Activated CD8-positive, alpha-beta memory T cell treated with anti-CD3 and anti-CD28 coated beads for 36 hours (primary cell): Measurements from ENCODE around the gene HECW1. TPM values are rescaled to one million over a fixed set of nuclear protein-coding genes. Genes with fewer than 3 reads are reported as not detected.

Experiments used
- CTCF ChIA-PET: fragments of 350-600 bp; sonication (Branson Sonifier 250); formaldehyde crosslinking; loops from one replicate; lab custom pipeline; 2021; ENCODE audit warnings: antibody characterized with exemption; lab: Charles Lee
- POLR2A ChIA-PET: fragments of 350-600 bp; sonication (Branson Sonifier 250); formaldehyde crosslinking; loops from one replicate; lab custom pipeline; 2021; ENCODE audit warnings: antibody characterized with exemption; lab: Charles Lee
- total RNA-seq, 2 experiments: library from RNA; stranded (reverse); gene quantifications; one replicate each; pipeline ENCODE4 v1.2.3, GENCODE V29; 2021

HECW1 gene
- total RNA-seq, 2 experiments from 2014 or later, result not detected

DNA sequence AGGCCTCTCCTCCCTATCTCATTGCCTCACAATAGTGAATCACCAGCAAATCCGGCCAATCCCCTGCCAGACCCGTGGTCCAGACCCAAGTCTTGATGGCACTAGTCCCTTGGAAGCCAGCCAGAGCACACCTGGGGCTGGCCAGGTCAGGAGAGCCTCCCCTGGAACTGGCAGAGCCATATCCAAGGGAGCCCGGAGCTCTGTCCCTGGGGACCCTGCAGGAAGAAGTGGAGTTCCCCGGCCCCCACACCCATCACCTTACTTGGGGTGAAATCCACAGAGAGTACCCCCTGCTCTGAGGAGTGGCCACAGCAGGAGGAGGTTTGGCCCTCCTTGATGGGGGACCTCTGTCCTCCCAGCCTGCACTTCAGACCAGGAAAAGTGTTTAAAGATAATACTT, 122.5 kb downstream of the HECW1 start:
- CTCF ChIA-PET, result no interaction called here
- POLR2A ChIA-PET, result no interaction called here

DNA sequence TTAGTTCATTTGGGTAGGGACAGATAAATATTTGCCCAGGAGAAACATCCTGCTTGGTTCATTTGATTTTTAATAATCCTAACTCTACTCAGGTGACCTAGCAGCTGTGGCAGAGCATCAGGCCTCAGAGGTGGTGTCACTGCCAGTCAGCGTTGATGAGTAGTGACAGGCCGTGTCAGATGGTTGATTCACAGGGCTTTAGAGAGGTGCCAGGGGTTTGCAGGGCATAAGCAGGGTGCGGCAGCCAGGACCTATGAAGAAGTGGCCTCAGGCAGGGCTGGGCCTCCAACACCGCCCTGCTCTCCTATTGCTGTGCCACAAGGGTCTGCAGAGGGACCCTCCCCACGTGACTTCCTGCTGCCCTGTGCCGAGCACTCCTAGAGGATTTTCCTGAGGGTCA, 128.1 kb downstream of the HECW1 start:
- ChIA-PET CTCF (no interaction called here), POLR2A (no interaction called here)

DNA sequence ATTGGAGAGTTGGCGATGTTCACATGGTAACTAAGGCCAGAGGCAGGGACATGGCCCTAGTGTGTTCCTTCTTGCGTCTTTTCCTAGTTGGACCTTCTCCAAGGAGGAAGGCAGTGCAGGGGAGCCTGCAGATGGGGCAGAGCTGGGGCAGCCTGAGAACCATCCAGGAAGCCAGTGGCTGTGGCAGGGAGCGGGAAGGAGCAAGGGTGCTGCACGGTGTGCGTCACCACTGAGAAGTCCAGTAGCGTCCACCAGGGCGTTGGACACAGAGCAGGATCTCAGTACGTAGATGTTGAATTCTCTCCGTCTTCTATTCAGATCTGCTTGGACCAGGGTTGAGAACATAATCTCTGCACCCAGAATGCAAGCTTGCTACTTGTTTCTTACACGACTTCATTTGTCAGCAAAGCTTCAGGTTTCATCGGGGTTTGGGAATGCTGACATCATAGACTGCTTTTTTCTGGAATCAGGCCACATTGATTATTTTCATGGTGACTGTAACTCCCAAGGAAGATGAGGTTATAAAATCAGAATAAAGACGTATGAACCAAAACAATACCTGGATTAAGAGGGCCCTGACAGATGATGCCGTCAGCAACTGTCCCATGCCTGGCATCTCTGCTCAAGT, 130.3 kb downstream of the HECW1 start:
- ChIA-PET POLR2A (no interaction called here), CTCF (no interaction called here)

DNA sequence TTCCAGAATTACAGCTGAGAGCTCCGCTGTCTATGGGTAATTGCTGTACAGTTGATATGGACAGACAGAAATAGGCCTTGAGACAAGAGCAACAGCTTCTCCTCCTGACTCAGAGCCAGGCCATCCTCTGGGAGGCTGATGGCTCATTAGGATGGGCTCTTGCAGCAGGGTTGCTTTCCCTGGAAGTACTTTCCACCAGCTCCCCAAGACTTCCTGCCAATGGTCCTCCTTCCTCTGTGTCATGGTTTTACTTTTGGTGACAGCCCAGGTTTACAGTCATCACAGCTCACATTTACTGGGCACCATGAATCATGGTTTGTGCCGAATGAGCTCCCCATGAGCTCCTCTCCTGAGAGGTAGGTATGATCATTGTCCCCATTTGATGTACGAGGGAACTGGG, 131.8 kb downstream of the HECW1 start:
- POLR2A ChIA-PET, result no interaction called here
- CTCF ChIA-PET, result no interaction called here

DNA sequence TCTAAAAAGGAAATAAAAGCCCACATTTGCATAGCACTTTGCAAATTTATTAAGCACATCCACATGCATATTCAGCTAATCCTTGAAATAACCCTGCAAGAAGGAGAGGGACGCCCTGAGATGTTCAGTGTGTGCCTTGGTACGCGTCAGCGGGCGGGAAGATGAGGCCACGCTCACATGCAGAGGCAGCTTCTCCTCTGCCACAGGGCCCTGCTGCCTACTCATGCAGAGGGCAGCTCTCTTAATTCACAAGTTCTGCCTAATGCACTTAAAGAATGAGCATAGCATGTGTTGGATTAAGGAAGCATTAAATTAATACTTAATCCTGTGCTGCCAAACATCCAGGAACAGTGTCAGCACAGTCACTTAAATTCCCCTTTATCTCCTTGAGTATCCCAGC, 132.3 kb downstream of the HECW1 start:
- POLR2A ChIA-PET, result no interaction called here

DNA sequence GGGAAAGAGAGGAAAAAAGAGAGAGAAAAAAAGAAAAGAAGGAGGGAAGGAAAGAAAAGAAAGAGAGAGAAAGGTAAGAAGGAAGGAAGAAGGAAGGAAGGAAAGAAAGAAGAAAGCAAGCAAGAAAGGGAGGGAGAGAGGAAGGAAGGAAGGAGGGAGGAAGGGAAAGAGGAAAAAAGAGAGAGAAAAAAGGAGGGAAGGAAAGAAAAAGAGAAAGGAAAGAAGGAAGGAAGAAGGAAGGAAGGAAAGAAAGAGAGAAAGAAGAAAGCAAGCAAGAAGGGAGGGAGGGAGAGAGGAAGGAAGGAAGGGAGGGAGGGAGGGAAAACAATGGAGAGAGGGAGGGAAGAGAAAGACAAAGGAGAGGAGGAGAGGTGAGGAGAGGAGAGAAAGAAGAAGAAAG, 135.3 kb downstream of the HECW1 start:
- ChIA-PET CTCF (no interaction called here), POLR2A (no interaction called here)

More for the DNA sequence above, 132.3 kb downstream of the HECW1 start:
- CTCF ChIA-PET, result no interaction called here

DNA sequence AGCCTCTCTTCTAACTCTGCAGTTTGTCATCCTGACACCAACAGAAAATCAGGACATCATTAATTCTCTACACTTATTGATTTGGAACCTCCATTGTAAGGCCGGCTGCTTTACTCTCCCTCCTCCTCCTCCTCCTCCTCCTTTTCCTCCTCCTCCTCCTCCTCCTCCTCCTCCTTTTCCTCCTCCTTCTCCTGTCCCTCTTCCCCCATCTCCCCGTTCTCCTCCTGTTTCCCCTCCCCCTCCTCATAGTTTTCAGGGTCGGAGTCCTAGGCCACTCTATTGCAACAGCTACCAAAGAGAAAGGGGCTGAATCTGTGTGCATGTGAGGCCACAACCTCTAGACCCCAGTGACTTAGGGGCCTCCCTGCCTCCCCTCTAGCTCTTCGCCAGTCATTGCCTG, 136.1 kb downstream of the HECW1 start:
- POLR2A ChIA-PET, result no interaction called here

DNA sequence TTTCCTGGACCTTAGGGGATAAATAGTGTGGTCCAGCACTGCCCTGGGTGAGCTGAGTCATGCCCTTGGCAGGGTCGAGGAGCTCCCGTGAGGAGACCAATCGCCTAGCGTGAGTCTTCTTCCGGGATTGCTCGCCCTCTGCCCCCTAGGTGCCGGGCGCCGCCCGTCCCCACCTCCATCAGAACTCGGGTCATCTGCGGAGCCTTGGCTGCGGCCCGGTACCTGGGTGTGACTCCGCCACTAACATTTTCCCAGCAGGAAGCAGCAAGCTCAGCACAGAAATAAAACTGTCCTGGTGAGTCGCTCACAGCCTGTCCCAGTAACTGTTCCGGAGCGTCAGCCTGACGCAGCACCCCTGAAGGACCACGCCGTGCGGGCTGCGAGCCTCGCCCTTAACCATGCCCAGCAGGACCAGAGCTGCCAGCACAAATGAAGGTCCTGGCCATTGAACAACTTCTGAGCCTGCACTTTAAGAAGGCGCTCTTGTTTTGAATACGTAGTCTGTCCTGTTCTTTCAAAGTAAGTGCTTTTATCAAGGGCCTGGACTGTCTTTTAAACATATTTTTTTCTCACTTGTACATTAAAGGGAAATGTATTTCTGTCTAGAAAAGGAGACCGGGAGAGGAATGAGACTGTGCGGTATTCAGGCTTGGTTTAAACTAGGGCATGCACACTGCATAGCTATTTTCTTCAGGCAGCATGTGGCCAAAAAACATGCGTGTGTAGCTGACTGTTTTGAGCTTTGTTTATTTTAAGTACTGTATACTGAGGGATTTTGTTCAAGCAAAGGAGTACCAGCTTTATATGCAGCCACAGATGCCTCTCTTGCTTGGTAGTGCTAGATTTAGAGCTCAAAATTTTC, 136.7 kb downstream of the HECW1 start:
- ChIA-PET POLR2A (no interaction called here), CTCF (no interaction called here)

More for the DNA sequence above, 136.1 kb downstream of the HECW1 start:
- CTCF ChIA-PET, result no interaction called here

DNA sequence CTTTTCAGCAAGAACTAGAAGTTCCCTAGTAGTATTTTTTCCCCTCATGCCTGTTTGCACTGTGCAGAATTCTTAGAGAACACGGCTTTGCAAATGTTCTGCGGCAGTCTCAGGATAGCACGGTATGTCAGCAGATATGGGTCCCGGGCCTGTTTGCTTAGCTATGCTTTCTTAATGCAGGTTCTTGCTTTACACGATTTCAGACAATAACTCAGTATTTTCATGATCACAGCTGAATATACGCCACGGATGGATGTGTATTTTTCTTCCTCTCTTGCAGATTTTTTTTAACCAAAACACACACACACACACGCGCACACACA, 137.3 kb downstream of the HECW1 start:
- ChIA-PET POLR2A (no interaction called here), CTCF (no interaction called here)

DNA sequence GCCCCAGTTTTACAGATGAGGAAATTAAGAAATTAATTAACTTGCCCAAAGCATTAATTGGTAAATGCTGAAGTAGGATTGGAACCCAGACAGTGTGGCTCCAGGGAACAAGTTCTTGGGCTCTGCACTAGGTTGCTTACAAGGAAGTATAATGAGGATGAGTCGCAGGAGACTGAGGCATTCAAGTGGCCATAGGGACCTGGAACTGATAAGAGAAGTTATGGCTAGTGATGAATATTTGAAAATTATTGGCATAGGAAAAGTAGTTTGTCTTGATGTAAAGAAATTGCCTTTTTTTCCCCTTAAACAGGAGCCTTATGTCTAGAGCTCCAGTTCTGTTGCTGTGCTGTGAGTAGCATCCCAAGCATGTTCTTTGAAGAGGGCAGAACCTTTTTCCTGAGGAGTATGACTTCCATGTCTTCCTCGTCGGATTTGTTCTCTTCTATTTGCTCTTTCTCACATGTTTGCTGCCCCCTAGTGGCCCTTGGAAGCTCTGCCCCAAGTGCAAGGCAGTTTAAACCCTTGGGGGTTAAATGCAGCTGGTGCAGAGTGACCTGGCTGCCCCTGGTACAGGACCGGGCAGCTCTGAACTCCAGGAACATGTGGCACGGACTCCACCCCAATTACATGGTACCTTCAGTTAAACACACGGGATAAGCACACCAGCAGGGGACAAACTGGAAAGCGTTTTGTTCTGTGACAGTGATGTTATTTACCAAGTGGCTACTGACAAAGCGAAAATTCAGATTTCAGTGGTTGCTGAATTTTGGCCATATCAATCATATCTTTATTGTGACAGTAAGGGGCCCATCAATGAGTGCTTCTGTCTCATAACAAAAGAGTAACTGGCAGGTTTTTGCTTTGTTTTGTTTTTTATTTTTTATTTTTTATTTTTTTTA, 148.8 kb downstream of the HECW1 start:
- POLR2A ChIA-PET, result no interaction called here
- CTCF ChIA-PET, result interaction anchor here (0.8 to 1.6 kb wide), 2 partner anchors 52 to 320 kb away, joined by 3 to 4 read pairs; no protein-coding TSS in a partner anchor

DNA sequence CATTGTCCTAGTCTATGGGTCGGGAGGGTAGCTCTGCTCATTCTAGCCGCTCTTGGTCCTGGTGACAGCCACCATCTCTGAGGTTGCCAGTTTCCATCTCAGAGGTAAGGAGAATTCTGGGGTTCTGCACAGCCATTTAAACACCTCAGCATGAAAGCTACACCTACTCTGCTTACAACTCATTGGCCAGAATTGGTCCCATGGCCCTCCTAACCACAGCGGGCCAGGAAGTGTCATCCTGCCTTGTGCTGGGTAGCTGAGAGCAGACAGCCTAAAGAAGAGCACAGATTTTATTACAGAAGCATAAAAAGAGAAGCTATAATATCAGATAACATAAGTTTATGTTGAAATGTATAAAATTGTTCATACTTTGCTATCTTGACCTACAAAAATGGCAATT, 152.7 kb downstream of the HECW1 start:
- CTCF ChIA-PET, result interaction anchor here (1.4 kb wide), 1 partner anchor 9 kb away, joined by 3 read pairs; no protein-coding TSS in a partner anchor
- POLR2A ChIA-PET, result no interaction called here

DNA sequence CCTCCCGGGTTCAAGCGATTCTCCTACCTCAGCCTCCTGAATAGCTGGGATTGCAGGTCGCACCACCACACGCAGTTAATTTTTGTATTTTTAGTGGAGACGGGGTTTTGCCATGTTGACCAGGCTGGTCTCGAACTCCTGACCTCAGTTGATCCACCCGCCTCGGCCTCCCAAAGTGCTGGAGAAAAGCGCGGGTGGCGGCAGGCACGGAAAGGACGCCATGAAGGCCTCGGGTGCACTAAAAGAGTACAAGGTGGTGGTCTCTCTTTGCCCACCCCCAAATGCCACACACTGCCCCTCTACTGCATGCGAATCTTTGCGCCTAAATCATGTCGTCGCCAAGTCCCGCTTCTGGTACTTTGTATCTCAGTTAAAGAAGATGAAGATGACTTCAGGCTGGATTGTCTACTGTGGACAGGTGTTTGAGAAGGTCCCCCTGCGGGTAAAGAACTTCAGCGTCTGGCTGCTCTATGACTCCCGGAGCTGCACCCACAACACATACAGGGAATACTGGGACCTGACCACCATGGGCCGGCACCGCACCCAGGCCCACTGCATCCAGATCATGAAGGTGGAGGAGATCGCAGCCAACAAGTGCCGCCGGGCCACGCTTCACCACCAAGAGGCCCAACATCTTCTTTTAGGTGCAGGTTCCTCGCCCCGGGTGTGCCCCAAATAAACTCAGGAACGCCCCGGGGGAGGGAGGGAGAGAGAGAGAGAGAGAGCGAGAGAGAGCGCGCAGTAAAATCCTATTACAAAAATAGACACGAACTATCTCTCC, 161.7 kb downstream of the HECW1 start:
- POLR2A ChIA-PET, result no interaction called here
- CTCF ChIA-PET, result no interaction called here

DNA sequence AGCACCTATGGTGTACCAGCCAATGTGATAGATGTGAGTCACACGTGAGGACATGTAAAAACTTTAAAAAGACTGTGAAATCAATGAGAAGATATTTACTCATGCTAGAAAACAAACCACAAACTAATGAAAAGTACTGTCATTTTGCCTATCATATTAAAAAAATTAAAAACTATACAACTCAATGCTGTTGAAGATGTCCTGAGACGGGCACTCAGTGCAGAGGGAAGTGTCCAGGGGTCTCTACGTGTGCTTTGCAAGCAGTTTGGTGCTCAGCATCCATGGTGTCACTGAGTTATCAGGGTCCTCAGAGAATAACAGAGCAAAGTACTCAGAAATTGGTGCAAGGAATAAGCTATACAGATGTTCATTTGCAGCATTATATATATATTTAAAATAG, 162.3 kb downstream of the HECW1 start:
- CTCF ChIA-PET, result no interaction called here
- POLR2A ChIA-PET, result interaction anchor here (0.6 kb wide), 1 partner anchor 356 kb away, joined by 3 read pairs; no protein-coding TSS in a partner anchor

DNA sequence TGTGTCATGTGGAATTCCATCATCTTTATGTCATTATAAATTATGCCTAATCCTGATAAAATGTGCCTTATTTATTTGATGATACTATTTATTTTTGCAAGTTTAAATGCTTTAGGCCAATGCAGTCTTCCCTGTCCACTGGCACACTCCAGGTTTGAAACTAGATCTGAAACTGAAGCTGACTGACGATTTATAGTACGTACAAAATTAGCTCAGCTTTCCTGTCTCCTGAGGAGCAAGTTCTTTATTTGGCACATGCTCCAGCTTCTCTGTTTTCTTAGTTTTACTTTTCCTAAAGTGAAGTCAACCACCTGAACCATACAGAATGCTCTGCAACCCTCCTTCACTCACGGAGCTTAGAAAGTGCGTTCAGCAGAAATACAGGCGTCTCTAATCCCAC, 164.1 kb downstream of the HECW1 start:
- POLR2A ChIA-PET, result no interaction called here
- CTCF ChIA-PET, result no interaction called here

DNA sequence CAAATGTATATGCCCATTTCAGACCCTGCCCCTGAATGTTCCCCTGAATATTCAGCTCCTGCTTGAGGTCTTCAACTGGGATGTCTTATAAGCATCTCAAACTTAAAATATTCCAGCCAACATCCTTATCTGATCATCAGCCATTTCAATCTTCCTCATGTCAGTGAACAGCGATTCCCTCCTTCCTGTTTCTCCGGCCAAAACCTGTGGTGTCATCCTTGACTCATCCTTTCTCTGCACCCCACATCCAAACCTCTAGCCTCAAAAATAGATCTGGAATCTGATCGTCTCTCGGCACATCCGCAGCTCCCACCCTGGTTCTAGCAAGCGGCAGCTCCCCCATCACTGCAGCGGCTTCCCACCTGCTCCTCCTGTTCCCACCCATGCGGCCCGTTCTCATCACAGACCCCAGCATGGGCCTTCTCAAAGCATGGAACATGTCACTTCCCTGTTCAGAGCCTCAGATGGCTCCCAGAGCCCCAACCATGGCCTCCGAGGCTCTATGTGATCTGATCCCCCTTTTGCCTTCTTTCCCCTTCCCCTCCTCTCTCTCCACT, 165.7 kb downstream of the HECW1 start:
- CTCF ChIA-PET, result no interaction called here
- POLR2A ChIA-PET, result no interaction called here

DNA sequence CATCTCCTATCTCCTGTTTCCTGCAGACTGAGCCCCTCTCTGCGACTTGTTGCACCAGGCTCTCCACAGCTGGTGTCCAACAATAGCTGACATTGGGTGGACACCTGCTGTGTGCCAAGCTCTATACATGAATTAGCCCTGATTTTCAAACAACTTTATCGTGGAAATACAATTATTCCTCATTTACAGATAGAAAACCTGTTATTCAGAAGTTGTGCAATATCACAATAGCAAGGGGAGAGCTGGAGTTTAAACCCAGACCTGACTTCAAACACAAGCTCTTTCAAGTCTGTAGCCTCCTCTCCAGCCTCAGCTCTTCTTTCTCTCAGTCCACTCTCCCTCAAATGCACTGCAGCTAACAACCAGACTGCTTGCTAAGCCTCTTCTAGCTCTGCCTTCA, 168.8 kb downstream of the HECW1 start:
- CTCF ChIA-PET, result no interaction called here

DNA sequence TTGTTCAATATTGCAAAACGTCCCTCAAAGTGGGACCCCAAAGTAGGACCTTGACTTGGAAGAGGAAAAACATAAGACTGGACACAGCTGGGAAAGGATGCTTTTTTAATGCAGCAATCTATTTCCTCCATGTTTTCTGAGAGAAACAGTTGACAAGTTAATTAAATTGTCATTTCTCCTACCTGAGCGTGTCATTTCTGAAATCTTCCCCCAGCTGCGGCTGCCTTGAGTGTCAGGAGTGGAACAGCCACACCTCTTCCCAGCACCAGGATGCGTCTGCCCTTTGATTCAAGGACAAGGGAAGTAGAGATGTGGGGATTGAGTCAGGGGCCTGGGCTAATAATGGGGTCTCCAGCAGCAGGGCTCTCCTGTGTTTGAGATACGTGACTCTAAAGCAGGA, 171.3 kb downstream of the HECW1 start:
- CTCF ChIA-PET, result no interaction called here
- POLR2A ChIA-PET, result no interaction called here

More for the DNA sequence above, 168.8 kb downstream of the HECW1 start:
- POLR2A ChIA-PET, result no interaction called here

DNA sequence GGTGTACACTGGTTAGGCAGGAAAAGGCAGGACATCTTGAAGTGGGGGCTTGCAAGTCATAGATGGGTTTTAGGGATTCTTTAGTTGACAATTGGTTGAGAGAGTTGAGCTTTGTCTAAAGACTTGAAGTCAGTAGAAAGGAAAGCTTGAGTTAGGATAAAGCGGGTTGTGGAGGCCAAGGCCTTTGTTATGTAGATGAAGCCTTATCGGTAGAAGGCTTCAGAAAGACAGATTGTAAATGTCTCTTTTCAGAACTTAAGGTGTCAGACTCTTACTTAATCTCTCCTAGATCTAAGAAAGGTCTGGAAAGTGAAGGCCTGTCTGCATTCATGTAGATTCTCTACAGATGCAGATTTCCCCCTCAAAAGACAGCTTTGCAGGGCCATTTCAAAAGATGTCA, 177.4 kb downstream of the HECW1 start:
- CTCF ChIA-PET, result no interaction called here
- POLR2A ChIA-PET, result no interaction called here

DNA sequence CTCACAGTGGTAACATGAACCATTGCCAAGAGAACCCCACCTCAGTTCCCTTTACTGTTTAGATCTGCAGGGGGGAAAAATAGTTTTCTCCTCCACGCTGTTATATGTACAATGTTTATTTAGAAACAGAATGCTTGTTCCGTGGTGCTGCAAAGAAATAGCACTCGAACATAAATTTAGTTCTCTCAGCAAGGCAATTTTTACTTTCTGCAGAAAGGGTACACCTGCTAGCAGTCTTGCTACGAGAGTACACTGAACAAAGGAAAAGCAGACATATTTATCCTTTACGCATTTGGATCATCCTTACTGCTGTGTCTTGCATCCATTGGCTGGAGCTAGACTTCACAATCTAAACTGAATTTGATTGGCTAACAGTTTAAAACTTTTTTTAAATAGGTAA, 178.5 kb downstream of the HECW1 start:
- POLR2A ChIA-PET, result no interaction called here
- CTCF ChIA-PET, result no interaction called here
